Measurements from ENCODE around the gene CHST14. TPM values are rescaled to one million over a fixed set of nuclear protein-coding genes. Genes with fewer than 3 reads are reported as not detected.

The CHST14 gene
- total RNA-seq, 1 donor from 2014 or later = 25.7 TPM

DNA sequence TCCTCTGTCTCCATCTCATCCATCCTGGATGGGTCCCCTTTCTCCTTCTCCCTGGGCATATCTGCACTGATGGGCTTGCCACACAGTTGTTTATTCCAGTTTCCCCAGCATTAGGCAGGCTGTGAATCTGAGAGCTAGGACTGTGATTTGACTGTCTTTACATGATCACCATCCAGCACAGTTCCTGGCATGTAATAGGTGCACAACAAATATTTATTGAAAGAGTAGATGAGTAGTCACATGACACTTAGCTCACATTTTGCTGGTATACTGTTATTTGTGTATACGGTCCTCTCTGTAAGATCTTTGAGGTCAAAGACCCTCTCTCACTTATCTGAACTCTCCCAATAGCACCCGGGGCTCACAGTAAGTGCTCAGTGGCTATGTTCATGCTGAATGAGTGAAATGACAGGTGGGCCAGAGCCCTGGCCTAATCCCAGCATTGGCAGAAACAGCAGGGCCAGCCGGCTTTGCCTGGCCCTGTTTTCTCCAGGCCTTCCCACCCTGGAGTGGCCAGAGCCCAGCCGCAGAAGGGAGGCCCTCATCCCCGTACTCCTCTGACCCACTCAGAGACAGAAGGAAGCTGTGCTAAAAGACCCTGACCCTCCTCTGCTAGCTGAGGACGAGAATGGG, 46.2 kb upstream of the CHST14 start:
- Histone ChIP-seq H3K4me3 (ENCODE audit: insufficient read depth, low read depth, low read length) (no peak overlapping the region), H3K36me3 (ENCODE audit: insufficient read depth, low read length) (no peaks in the 10 kb centered on the region), H3K27ac (ENCODE audit: low read depth, low read length) (no peak overlapping the region), H3K9me3 (ENCODE audit: insufficient read depth, low read depth, low read length) (no peaks in the 10 kb centered on the region), H3K4me2 (ENCODE audit: low read length) (no peak overlapping the region), H4K20me1 (ENCODE audit: insufficient read depth, low read length) (no peaks in the 10 kb centered on the region), H3K79me2 (ENCODE audit: insufficient read depth, low read length) (no peaks in the 10 kb centered on the region), H3K4me1 (ENCODE audit: insufficient read depth, low read length) (no peaks in the 10 kb centered on the region), H3K27me3 (ENCODE audit: insufficient read depth, low read length) (peaks cover 6% of the 10 kb centered on the region), H3K9ac (ENCODE audit: low read length) (no peak overlapping the region), H2AFZ (ENCODE audit: low read depth, low read length) (no peak overlapping the region)
- Mint-ChIP-seq H3K27ac (ENCODE audit: unreplicated experiment) (no peak overlapping the region), H3K4me3 (ENCODE audit: unreplicated experiment) (no peak overlapping the region), H3K4me1 (ENCODE audit: low read depth, unreplicated experiment) (no peaks in the 10 kb centered on the region), H3K27me3 (ENCODE audit: low read depth, unreplicated experiment) (peaks cover 16% of the 10 kb centered on the region), H3K36me3 (ENCODE audit: low read depth, unreplicated experiment) (peaks cover 3% of the 10 kb centered on the region), H3K9me3 (ENCODE audit: unreplicated experiment) (no peaks in the 10 kb centered on the region)
- FAIRE-seq = no peak
- no peak for DNase-seq (ENCODE audit: low read depth)
- TF ChIP-seq CTCF (IDR thresholded peaks at IDR 0.05; ENCODE audit: insufficient read depth, low read depth, low read length) (no peak), EZH2 (IDR thresholded peaks at IDR 0.05; ENCODE audit: insufficient read depth, low read length) (no peak)

DNA sequence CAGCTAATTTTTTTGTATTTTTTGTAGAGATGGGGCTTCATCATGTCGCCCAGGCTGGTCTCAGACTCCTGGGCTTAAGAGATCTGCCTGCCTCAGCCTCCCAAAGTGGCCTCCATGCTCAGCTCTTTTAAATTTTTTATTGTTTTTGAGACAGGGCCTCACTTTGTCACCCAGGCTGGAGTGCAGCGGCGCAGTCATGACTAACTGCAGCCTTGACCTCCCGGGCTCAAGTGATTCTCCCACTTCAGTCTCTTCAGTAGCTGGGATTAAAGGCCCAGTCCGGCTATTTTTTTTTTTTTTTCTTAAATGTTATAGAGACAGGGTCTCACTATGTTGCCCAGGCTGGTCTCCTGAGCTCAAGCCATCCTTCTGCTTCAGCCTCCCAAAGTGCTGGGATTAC, 45.1 kb upstream of the CHST14 start:
- Histone ChIP-seq H2AFZ (ENCODE audit: low read depth, low read length) (no peak overlapping the region), H3K4me1 (ENCODE audit: insufficient read depth, low read length) (no peaks in the 10 kb centered on the region), H3K9ac (ENCODE audit: low read length) (no peak overlapping the region), H3K27ac (ENCODE audit: low read depth, low read length) (no peak overlapping the region), H3K4me3 (ENCODE audit: insufficient read depth, low read depth, low read length) (no peak overlapping the region), H3K27me3 (ENCODE audit: insufficient read depth, low read length) (peaks cover 12% of the 10 kb centered on the region), H4K20me1 (ENCODE audit: insufficient read depth, low read length) (no peaks in the 10 kb centered on the region), H3K9me3 (ENCODE audit: insufficient read depth, low read depth, low read length) (no peaks in the 10 kb centered on the region), H3K79me2 (ENCODE audit: insufficient read depth, low read length) (no peaks in the 10 kb centered on the region), H3K36me3 (ENCODE audit: insufficient read depth, low read length) (no peaks in the 10 kb centered on the region), H3K4me2 (ENCODE audit: low read length) (no peak overlapping the region)
- TF ChIP-seq CTCF (IDR thresholded peaks at IDR 0.05; ENCODE audit: insufficient read depth, low read depth, low read length) (no peak), EZH2 (IDR thresholded peaks at IDR 0.05; ENCODE audit: insufficient read depth, low read length) (no peak)
- FAIRE-seq = no peak
- no peak for DNase-seq (ENCODE audit: low read depth)
- Mint-ChIP-seq H3K4me1 (ENCODE audit: low read depth, unreplicated experiment) (peaks cover 6% of the 10 kb centered on the region), H3K27ac (ENCODE audit: unreplicated experiment) (no peak overlapping the region), H3K9me3 (ENCODE audit: unreplicated experiment) (no peaks in the 10 kb centered on the region), H3K4me3 (ENCODE audit: unreplicated experiment) (no peak overlapping the region), H3K36me3 (ENCODE audit: low read depth, unreplicated experiment) (peaks cover 3% of the 10 kb centered on the region), H3K27me3 (ENCODE audit: low read depth, unreplicated experiment) (peaks cover 21% of the 10 kb centered on the region)

- FAIRE-seq = no peak
- TF ChIP-seq EZH2 (IDR thresholded peaks at IDR 0.05; ENCODE audit: insufficient read depth, low read length) = no peak
- TF ChIP-seq CTCF (IDR thresholded peaks at IDR 0.05; ENCODE audit: insufficient read depth, low read depth, low read length) = no peak
These were observed 43.6 kb upstream of the CHST14 start for GRCh38 chr15:40427188-40427587.

More at GRCh38 chr15:40427188-40427587, 43.6 kb upstream of the CHST14 start:
- no peak overlapping the region for H3K4me2 ChIP-seq (ENCODE audit: low read length)
- no peak overlapping the region for H3K4me3 ChIP-seq (ENCODE audit: insufficient read depth, low read depth, low read length)
- no peaks in the 10 kb centered on the region for H3K4me1 ChIP-seq (ENCODE audit: insufficient read depth, low read length)
- peaks cover 6% of the 10 kb centered on the region for H3K4me1 Mint-ChIP-seq (ENCODE audit: low read depth, unreplicated experiment)
- H3K27me3 Mint-ChIP-seq (ENCODE audit: low read depth, unreplicated experiment) = peaks cover 21% of the 10 kb centered on the region
- peaks cover 2% of the 10 kb centered on the region for H3K36me3 Mint-ChIP-seq (ENCODE audit: low read depth, unreplicated experiment)
- H3K9ac ChIP-seq (ENCODE audit: low read length) = no peak overlapping the region
- peaks cover 14% of the 10 kb centered on the region for H3K27me3 ChIP-seq (ENCODE audit: insufficient read depth, low read length)
- H4K20me1 ChIP-seq (ENCODE audit: insufficient read depth, low read length) = no peaks in the 10 kb centered on the region
- no peaks in the 10 kb centered on the region for H3K79me2 ChIP-seq (ENCODE audit: insufficient read depth, low read length)
- H2AFZ ChIP-seq (ENCODE audit: low read depth, low read length) = no peak overlapping the region
- H3K9me3 ChIP-seq (ENCODE audit: insufficient read depth, low read depth, low read length) = no peaks in the 10 kb centered on the region
- H3K4me3 Mint-ChIP-seq (ENCODE audit: unreplicated experiment) = no peak overlapping the region
- H3K27ac Mint-ChIP-seq (ENCODE audit: unreplicated experiment) = no peak overlapping the region
- no peak for DNase-seq (ENCODE audit: low read depth)
- H3K36me3 ChIP-seq (ENCODE audit: insufficient read depth, low read length) = no peaks in the 10 kb centered on the region
- H3K9me3 Mint-ChIP-seq (ENCODE audit: unreplicated experiment) = no peaks in the 10 kb centered on the region
- no peak overlapping the region for H3K27ac ChIP-seq (ENCODE audit: low read depth, low read length)
